Astrocyte (in vitro differentiated cells and primary cell): ENCODE measurements around the gene CDK2. TPM values are rescaled to one million over a fixed set of nuclear protein-coding genes. Genes with fewer than 3 reads are reported as not detected.

ENCODE experiments used
- DNase-seq: peaks from one replicate; pipeline ENCODE4 v3.0.0-alpha.2; 2010; ENCODE audit warnings: low read depth
- FAIRE-seq: peaks from 2 replicates; lab custom pipeline; 2011; peaks lifted over from hg19 to GRCh38; lab: Jason Lieb, UNC
- H2AFZ ChIP-seq: 2 replicates; pipeline ENCODE4 v1.6.0; 2012; ENCODE audit warnings: low read depth, low read length, inconsistent platforms
- H3K27ac ChIP-seq: 2 replicates; pipeline ENCODE4 v1.5.1; 2011; ENCODE audit warnings: low read depth, low read length, inconsistent platforms
- H3K27me3 ChIP-seq: 2 replicates; pipeline ENCODE4 v1.6.0; 2011; ENCODE audit warnings: low read length, inconsistent platforms; ENCODE audit not compliant: insufficient read depth
- H3K36me3 ChIP-seq: 2 replicates; pipeline ENCODE4 v1.5.1; 2011; ENCODE audit warnings: low read length, inconsistent platforms; ENCODE audit not compliant: insufficient read depth
- H3K4me1 ChIP-seq: 2 replicates; pipeline ENCODE4 v1.5.1; 2011; ENCODE audit warnings: low read length, inconsistent platforms; ENCODE audit not compliant: insufficient read depth
- H3K4me2 ChIP-seq: 2 replicates; pipeline ENCODE4 v1.6.0; 2012; ENCODE audit warnings: low read length, inconsistent platforms
- H3K4me3 ChIP-seq: 2 replicates; pipeline ENCODE4 v1.5.1; 2011; ENCODE audit warnings: low read depth, mild to moderate bottlenecking, low read length, inconsistent platforms; ENCODE audit not compliant: insufficient read depth
- H3K79me2 ChIP-seq: 2 replicates; pipeline ENCODE4 v1.6.0; 2012; ENCODE audit warnings: mild to moderate bottlenecking, low read length, inconsistent platforms; ENCODE audit not compliant: insufficient read depth
- H3K9ac ChIP-seq: 2 replicates; pipeline ENCODE4 v1.6.0; 2012; ENCODE audit warnings: mild to moderate bottlenecking, low read length, inconsistent platforms
- H3K9me3 ChIP-seq: 2 replicates; pipeline ENCODE4 v1.5.1; 2012; ENCODE audit warnings: low read depth, mild to moderate bottlenecking, low read length, inconsistent platforms; ENCODE audit not compliant: insufficient read depth
- H4K20me1 ChIP-seq: 2 replicates; pipeline ENCODE4 v1.6.0; 2012; ENCODE audit warnings: low read length, inconsistent platforms; ENCODE audit not compliant: insufficient read depth
- H3K27ac Mint-ChIP-seq: one replicate; pipeline ENCODE4 v1.8.0; 2021; ENCODE audit warnings: mild to moderate bottlenecking, mixed read lengths; ENCODE audit not compliant: unreplicated experiment
- H3K27me3 Mint-ChIP-seq: one replicate; pipeline ENCODE4 v1.8.0; 2021; ENCODE audit warnings: low read depth, mixed read lengths; ENCODE audit not compliant: unreplicated experiment
- H3K36me3 Mint-ChIP-seq: one replicate; pipeline ENCODE4 v1.8.0; 2021; ENCODE audit warnings: low read depth, mixed read lengths; ENCODE audit not compliant: unreplicated experiment
- H3K4me1 Mint-ChIP-seq: one replicate; pipeline ENCODE4 v1.8.0; 2021; ENCODE audit warnings: low read depth, mixed read lengths; ENCODE audit not compliant: unreplicated experiment
- H3K4me3 Mint-ChIP-seq: one replicate; pipeline ENCODE4 v1.8.0; 2021; ENCODE audit warnings: mild to moderate bottlenecking, moderate library complexity, mixed read lengths; ENCODE audit not compliant: unreplicated experiment
- H3K9me3 Mint-ChIP-seq: one replicate; pipeline ENCODE4 v1.8.0; 2021; ENCODE audit warnings: mild to moderate bottlenecking, mixed read lengths; ENCODE audit not compliant: unreplicated experiment
- CTCF ChIP-seq: IDR thresholded peaks from 2 replicates; pipeline ENCODE4 v1.5.1; 2011; ENCODE audit warnings: low read depth, mild to moderate bottlenecking, inconsistent platforms, low read length, moderate library complexity; ENCODE audit not compliant: insufficient read depth
- EZH2 ChIP-seq: IDR thresholded peaks from 2 replicates; pipeline ENCODE4 v1.6.1; 2012; ENCODE audit warnings: mild to moderate bottlenecking, low read length, inconsistent platforms; ENCODE audit not compliant: insufficient read depth
- total RNA-seq: library from RNA; stranded (reverse); gene quantifications from 2 replicates; pipeline ENCODE4 v1.2.1, GENCODE V29; 2021

CDK2 gene
- total RNA-seq, 1 donor from 2014 or later: 44.3 TPM

GRCh38 chr12:56011509-56012090 is 45.0 kb downstream of the CDK2 start:
- Histone ChIP-seq H3K4me2 (no peak overlapping the region), H3K27me3 (no peaks in the 10 kb centered on the region), H3K4me3 (no peak overlapping the region), H3K27ac (no peak overlapping the region), H3K9me3 (no peaks in the 10 kb centered on the region), H3K9ac (no peak overlapping the region), H2AFZ (no peak overlapping the region), H4K20me1 (no peaks in the 10 kb centered on the region), H3K79me2 (no peaks in the 10 kb centered on the region), H3K36me3 (no peaks in the 10 kb centered on the region), H3K4me1 (no peaks in the 10 kb centered on the region)
- DNase-seq (no peak), FAIRE-seq (no peak)
- Mint-ChIP-seq H3K4me1 (peaks cover 16% of the 10 kb centered on the region), H3K4me3 (no peak overlapping the region), H3K27me3 (no peaks in the 10 kb centered on the region), H3K27ac (peak overlapping the region; percentile 26), H3K9me3 (no peaks in the 10 kb centered on the region), H3K36me3 (no peaks in the 10 kb centered on the region)
- no peak for TF ChIP-seq CTCF
- no peak for TF ChIP-seq EZH2

GRCh38 chr12:56013482-56013881 is 46.9 kb downstream of the CDK2 start:
- no peaks in the 10 kb centered on the region for H3K9me3 Mint-ChIP-seq

More at GRCh38 chr12:56013482-56013881, 46.9 kb downstream of the CDK2 start:
- H2AFZ ChIP-seq: no peak overlapping the region
- H3K27ac ChIP-seq: no peak overlapping the region
- no peaks in the 10 kb centered on the region for H3K79me2 ChIP-seq
- no peaks in the 10 kb centered on the region for H3K36me3 ChIP-seq
- FAIRE-seq: no peak
- H3K27ac Mint-ChIP-seq: no peak overlapping the region
- peaks cover 5% of the 10 kb centered on the region for H3K36me3 Mint-ChIP-seq
- H3K9ac ChIP-seq: no peak overlapping the region
- H3K9me3 ChIP-seq: no peaks in the 10 kb centered on the region
- H3K4me3 ChIP-seq: no peak overlapping the region
- DNase-seq: no peak
- no peak overlapping the region for H3K4me3 Mint-ChIP-seq
- peaks cover 16% of the 10 kb centered on the region for H3K4me1 Mint-ChIP-seq
- TF ChIP-seq CTCF (no peak), EZH2 (no peak)
- H3K4me2 ChIP-seq: no peak overlapping the region
- no peaks in the 10 kb centered on the region for H4K20me1 ChIP-seq
- no peaks in the 10 kb centered on the region for H3K27me3 ChIP-seq
- no peaks in the 10 kb centered on the region for H3K27me3 Mint-ChIP-seq
- no peaks in the 10 kb centered on the region for H3K4me1 ChIP-seq
